ENCODE measurements around the gene ATP8A2.

Gene ATP8A2

GRCh38 chr13:25872481-25873241 is 500.9 kb downstream of the ATP8A2 start:
- H3K36me3 Mint-ChIP-seq (ENCODE audit: low read depth): no peaks in the 10 kb centered on the region
- no peak for DNase-seq
- peak overlapping the region; percentile 50 for H3K27ac Mint-ChIP-seq

GRCh38 chr13:25873242-25873612 is 501.5 kb downstream of the ATP8A2 start:
- Mint-ChIP-seq H3K9me3 (peaks cover 11% of the 10 kb centered on the region), H3K27me3 (ENCODE audit: low read depth, poor library complexity) (no peaks in the 10 kb centered on the region), H3K4me3 (no peak overlapping the region), H3K36me3 (ENCODE audit: low read depth) (no peaks in the 10 kb centered on the region), H3K4me1 (peaks cover 92% of the 10 kb centered on the region), H3K27ac (peak overlapping the region; percentile 50)
- DNase-seq: no peak
- TF ChIP-seq CTCF (IDR thresholded peaks at IDR 0.05): no peak

More at GRCh38 chr13:25872481-25873241, 500.9 kb downstream of the ATP8A2 start:
- no peak for TF ChIP-seq CTCF (IDR thresholded peaks at IDR 0.05)
- H3K4me1 Mint-ChIP-seq: peaks cover 90% of the 10 kb centered on the region
- H3K27me3 Mint-ChIP-seq (ENCODE audit: low read depth, poor library complexity): no peaks in the 10 kb centered on the region
- peaks cover 11% of the 10 kb centered on the region for H3K9me3 Mint-ChIP-seq
- H3K4me3 Mint-ChIP-seq: no peak overlapping the region

DNA sequence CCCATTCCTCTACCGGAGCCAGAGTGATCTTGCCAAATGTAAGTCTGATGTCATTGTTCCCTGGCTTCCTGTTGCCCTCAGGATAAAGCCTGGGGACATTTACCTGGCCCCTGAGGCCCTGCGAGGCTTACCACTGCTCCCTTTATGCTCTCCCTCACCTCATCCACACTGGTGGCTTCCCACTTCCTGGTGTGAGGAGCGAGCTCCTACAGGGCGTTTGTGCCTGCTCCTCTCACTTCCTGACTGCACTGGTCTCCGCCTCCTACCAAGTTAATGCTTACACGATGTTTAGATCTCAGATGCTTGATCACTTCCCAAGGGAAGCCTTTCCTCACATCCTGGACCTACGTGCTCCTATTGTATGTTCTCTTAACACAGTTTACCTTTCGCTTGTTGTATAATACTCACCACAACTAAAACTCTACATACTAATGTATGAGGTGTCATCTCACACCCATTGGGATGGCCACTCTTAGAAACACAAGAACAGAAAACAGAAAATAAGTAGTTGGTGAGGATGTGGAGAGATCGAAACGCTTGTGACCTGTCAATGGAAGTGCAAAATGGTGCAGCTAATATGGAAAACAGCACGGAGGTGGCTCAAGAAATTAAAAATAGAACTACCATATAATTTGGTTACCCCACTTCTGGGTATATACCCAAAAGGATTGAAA is 502.4 kb downstream of the ATP8A2 start:
- H3K27ac Mint-ChIP-seq: no peak overlapping the region
- peaks cover 90% of the 10 kb centered on the region for H3K4me1 Mint-ChIP-seq
- no peaks in the 10 kb centered on the region for H3K27me3 Mint-ChIP-seq (ENCODE audit: low read depth, poor library complexity)
- H3K4me3 Mint-ChIP-seq: peak overlapping the region; percentile 39
- peaks cover 11% of the 10 kb centered on the region for H3K9me3 Mint-ChIP-seq
- H3K36me3 Mint-ChIP-seq (ENCODE audit: low read depth): no peaks in the 10 kb centered on the region
- DNase-seq: no peak
- TF ChIP-seq CTCF (IDR thresholded peaks at IDR 0.05): no peak

DNA sequence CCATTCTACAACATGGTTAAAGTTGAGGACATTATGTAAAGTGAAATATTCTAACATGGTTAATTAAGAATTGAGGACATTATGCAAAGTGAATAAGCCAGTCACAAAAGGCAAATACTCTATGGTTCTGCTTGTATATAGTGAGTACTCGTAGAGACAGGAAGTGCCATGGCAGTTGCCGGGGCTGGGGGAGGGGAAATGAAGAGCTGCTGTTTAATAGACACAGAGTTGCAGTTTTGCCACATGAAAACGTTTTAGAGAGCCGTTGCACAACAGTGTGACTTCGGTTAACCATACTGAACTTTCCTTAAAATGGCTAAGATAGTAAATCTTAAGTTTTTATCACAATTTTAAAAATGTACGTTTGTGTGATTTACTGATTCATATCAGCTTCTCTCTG is 503.1 kb downstream of the ATP8A2 start:
- Mint-ChIP-seq H3K36me3 (ENCODE audit: low read depth) (no peaks in the 10 kb centered on the region), H3K9me3 (peaks cover 11% of the 10 kb centered on the region), H3K27ac (peak overlapping the region; percentile 52), H3K27me3 (ENCODE audit: low read depth, poor library complexity) (no peaks in the 10 kb centered on the region), H3K4me1 (peaks cover 83% of the 10 kb centered on the region), H3K4me3 (no peak overlapping the region)
- no peak for DNase-seq
- TF ChIP-seq CTCF (IDR thresholded peaks at IDR 0.05): no peak

DNA sequence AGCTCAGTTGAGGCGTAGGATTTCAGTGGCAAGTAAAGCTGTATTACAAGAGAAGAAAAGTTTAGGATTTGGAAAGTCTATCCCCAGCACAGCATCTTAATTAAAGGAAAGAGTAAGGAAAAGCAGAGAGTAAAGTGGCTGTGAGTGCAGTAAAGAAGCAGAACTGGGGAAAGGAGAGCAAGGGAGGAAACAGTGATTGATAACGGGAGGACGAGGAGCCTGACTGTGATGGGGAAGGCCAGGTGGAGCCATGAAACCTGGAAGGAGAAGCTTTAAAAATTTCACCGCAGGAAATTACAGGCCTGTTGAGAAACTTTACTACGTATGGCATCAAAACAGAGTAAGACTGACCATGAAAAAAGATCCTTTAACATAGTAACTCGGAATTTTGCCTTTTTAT is 504.5 kb downstream of the ATP8A2 start:
- H3K9me3 Mint-ChIP-seq: peaks cover 11% of the 10 kb centered on the region
- peaks cover 77% of the 10 kb centered on the region for H3K4me1 Mint-ChIP-seq
- H3K36me3 Mint-ChIP-seq (ENCODE audit: low read depth): no peaks in the 10 kb centered on the region
- no peaks in the 10 kb centered on the region for H3K27me3 Mint-ChIP-seq (ENCODE audit: low read depth, poor library complexity)
- peak overlapping the region; percentile 94 for H3K27ac Mint-ChIP-seq
- DNase-seq: no peak
- H3K4me3 Mint-ChIP-seq: peak overlapping the region; percentile 5
- TF ChIP-seq CTCF (IDR thresholded peaks at IDR 0.05): no peak

Data from nephron progenitor cell (in vitro differentiated cells).